ENCODE data around the gene CYSLTR2.

DNA sequence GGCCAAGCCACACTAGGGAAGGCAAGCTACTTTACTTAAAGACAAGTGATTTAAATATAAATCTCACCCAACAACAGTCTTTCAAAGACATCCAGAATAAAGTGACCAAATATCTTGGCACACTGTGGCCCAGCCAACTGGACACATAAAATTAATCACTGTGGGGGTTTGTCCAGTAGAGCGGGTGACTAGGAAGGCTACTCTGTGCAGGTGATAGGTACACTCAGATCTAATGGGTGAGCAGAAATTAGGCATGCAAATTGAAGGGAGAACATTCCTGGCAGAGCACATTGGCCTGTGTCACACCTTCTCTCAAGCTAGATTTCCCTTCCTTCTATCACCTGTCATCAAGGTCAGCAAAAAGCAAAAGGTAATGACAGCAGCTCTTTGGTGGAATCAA is 23.4 kb upstream of the CYSLTR2 start:
- TF ChIP-seq, protein P1, sequence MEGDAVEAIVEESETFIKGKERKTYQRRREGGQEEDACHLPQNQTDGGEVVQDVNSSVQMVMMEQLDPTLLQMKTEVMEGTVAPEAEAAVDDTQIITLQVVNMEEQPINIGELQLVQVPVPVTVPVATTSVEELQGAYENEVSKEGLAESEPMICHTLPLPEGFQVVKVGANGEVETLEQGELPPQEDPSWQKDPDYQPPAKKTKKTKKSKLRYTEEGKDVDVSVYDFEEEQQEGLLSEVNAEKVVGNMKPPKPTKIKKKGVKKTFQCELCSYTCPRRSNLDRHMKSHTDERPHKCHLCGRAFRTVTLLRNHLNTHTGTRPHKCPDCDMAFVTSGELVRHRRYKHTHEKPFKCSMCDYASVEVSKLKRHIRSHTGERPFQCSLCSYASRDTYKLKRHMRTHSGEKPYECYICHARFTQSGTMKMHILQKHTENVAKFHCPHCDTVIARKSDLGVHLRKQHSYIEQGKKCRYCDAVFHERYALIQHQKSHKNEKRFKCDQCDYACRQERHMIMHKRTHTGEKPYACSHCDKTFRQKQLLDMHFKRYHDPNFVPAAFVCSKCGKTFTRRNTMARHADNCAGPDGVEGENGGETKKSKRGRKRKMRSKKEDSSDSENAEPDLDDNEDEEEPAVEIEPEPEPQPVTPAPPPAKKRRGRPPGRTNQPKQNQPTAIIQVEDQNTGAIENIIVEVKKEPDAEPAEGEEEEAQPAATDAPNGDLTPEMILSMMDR (IDR thresholded peaks at IDR 0.05): no peak
- TF ChIP-seq POLR2A (IDR thresholded peaks at IDR 0.05): no peak
